ENCODE measurements around the gene CEP89.
"Not testable (repeated sequence)": the region's sequence is repeated elsewhere in the genome, so short reads cannot be mapped to it uniquely, and the experiment has no call there.

CEP89 gene

GRCh38 chr19:32837531-32837930, 134.2 kb downstream of the CEP89 start:
- DNase-seq (ENCODE audit: low read depth in 3 of 3), result no peak

GRCh38 chr19:32833388-32833787, 138.4 kb downstream of the CEP89 start:
- not testable (repeated sequence) for DNase-seq (ENCODE audit: low read depth in 3 of 3)

GRCh38 chr19:32832825-32833224, 138.9 kb downstream of the CEP89 start:
- not testable (repeated sequence) for DNase-seq (ENCODE audit: low read depth in 3 of 3)

- not testable (repeated sequence) for DNase-seq (ENCODE audit: low read depth in 3 of 3)
Measured at GRCh38 chr19:32832094-32832493, 139.7 kb downstream of the CEP89 start.

GRCh38 chr19:32831611-32832010, 140.1 kb downstream of the CEP89 start:
- no peak for DNase-seq (ENCODE audit: low read depth in 3 of 3)

- no peak for DNase-seq (ENCODE audit: low read depth in 3 of 3)
Measured at GRCh38 chr19:32830231-32831014, 141.3 kb downstream of the CEP89 start.

- DNase-seq (ENCODE audit: low read depth in 3 of 3), result no peak
Measured at GRCh38 chr19:32829345-32829896, 142.3 kb downstream of the CEP89 start.

- DNase-seq (ENCODE audit: low read depth in 3 of 3), result no peak
Measured at GRCh38 chr19:32828643-32829344, 143.0 kb downstream of the CEP89 start.

- no peak for DNase-seq (ENCODE audit: low read depth in 3 of 3)
Measured at GRCh38 chr19:32828139-32828538, 143.6 kb downstream of the CEP89 start.
